Measurements from ENCODE around the gene VWA5B1. TPM values are rescaled to one million over a fixed set of nuclear protein-coding genes. Genes with fewer than 3 reads are reported as not detected.

Gene VWA5B1
- polyA plus RNA-seq, 1 donor (not counting 4 experiments of a cell fraction or from before 2014, with no cell fraction given) = not detected

- TF ChIP-seq CTCF (optimal IDR thresholded peaks at IDR 0.05 in 1 of 3, IDR thresholded peaks at IDR 0.05 in 1 of 3, conservative IDR thresholded peaks at IDR 0.05 in 1 of 3; ENCODE audit: extremely low read depth in 1 of 3, insufficient read depth in 2 of 3, low read length in 3 of 3) (no peak), EZH2 (IDR thresholded peaks at IDR 0.05; ENCODE audit: low read length) (no peak)
- no peak for FAIRE-seq
- no peak overlapping the region for H3K27ac ChIP-seq (ENCODE audit: control insufficient read depth, insufficient read depth, low read length)
- DNase-seq (ENCODE audit: low read depth, low spot score) = no peak
- H3K27me3 ChIP-seq (ENCODE audit: control insufficient read depth, extremely low read depth, insufficient read depth, low read length) = no peaks in the 10 kb centered on the region
- H3K4me3 ChIP-seq (ENCODE audit: control insufficient read depth in 2 of 3, extremely low read depth in 1 of 3, insufficient read depth in 2 of 3, low read depth in 1 of 3, low read length in 3 of 3) = no peak overlapping the region
- no peak overlapping the region for H2AFZ ChIP-seq (ENCODE audit: control insufficient read depth, low read length)
- no peaks in the 10 kb centered on the region for H3K9me1 ChIP-seq (ENCODE audit: control insufficient read depth, extremely low read depth, insufficient read depth, low read length)
- dilution Hi-C loops (cut with MboI; ENCODE audit: extremely low pct_ligation_motif_present, low sequenced_read_pairs) = no loop called here
- H4K20me1 ChIP-seq (ENCODE audit: control insufficient read depth, extremely low read depth, insufficient read depth, low read length) = no peaks in the 10 kb centered on the region
- peaks cover 29% of the 10 kb centered on the region for H3K4me1 ChIP-seq (ENCODE audit: control insufficient read depth, extremely low read depth, insufficient read depth, low read length)
- H3K4me2 ChIP-seq (ENCODE audit: control insufficient read depth, extremely low read depth, insufficient read depth, low read depth, low read length) = no peak overlapping the region
- H3K79me2 ChIP-seq (ENCODE audit: control insufficient read depth, insufficient read depth, low read length) = no peaks in the 10 kb centered on the region
- H3K9ac ChIP-seq (ENCODE audit: control insufficient read depth, extremely low read depth, insufficient read depth, low read length) = no peak overlapping the region
- no peaks in the 10 kb centered on the region for H3K9me3 ChIP-seq (ENCODE audit: control insufficient read depth, low read depth, low read length)
- H3K36me3 ChIP-seq (ENCODE audit: control insufficient read depth in 2 of 2, extremely low read depth in 1 of 2, insufficient read depth in 2 of 2, low read length in 2 of 2) = no peaks in the 10 kb centered on the region
Observed at GRCh38 chr1:20354610-20355009, 63.9 kb downstream of the VWA5B1 start.

GRCh38 chr1:20355101-20355827 lies 64.6 kb downstream of the VWA5B1 start:
- Histone ChIP-seq H3K9me1 (ENCODE audit: control insufficient read depth, extremely low read depth, insufficient read depth, low read length) (no peaks in the 10 kb centered on the region), H3K4me2 (ENCODE audit: control insufficient read depth, extremely low read depth, insufficient read depth, low read depth, low read length) (peak overlapping the region; percentile 55), H2AFZ (ENCODE audit: control insufficient read depth, low read length) (no peak overlapping the region)

More at GRCh38 chr1:20355101-20355827, 64.6 kb downstream of the VWA5B1 start:
- TF ChIP-seq CTCF (optimal IDR thresholded peaks at IDR 0.05 in 1 of 3, IDR thresholded peaks at IDR 0.05 in 1 of 3, conservative IDR thresholded peaks at IDR 0.05 in 1 of 3; ENCODE audit: extremely low read depth in 1 of 3, insufficient read depth in 2 of 3, low read length in 3 of 3) (no peak), EZH2 (IDR thresholded peaks at IDR 0.05; ENCODE audit: low read length) (no peak)
- H3K9ac ChIP-seq (ENCODE audit: control insufficient read depth, extremely low read depth, insufficient read depth, low read length) = no peak overlapping the region
- H3K27me3 ChIP-seq (ENCODE audit: control insufficient read depth, extremely low read depth, insufficient read depth, low read length) = no peaks in the 10 kb centered on the region
- dilution Hi-C loops (cut with MboI; ENCODE audit: extremely low pct_ligation_motif_present, low sequenced_read_pairs) = no loop called here
- no peak for FAIRE-seq
- no peak overlapping the region for H3K4me3 ChIP-seq (ENCODE audit: control insufficient read depth in 2 of 3, extremely low read depth in 1 of 3, insufficient read depth in 2 of 3, low read depth in 1 of 3, low read length in 3 of 3)
- DNase-seq (ENCODE audit: low read depth, low spot score) = no peak
- H3K36me3 ChIP-seq (ENCODE audit: control insufficient read depth in 2 of 2, extremely low read depth in 1 of 2, insufficient read depth in 2 of 2, low read length in 2 of 2) = no peaks in the 10 kb centered on the region
- H4K20me1 ChIP-seq (ENCODE audit: control insufficient read depth, extremely low read depth, insufficient read depth, low read length) = no peaks in the 10 kb centered on the region
- no peak overlapping the region for H3K27ac ChIP-seq (ENCODE audit: control insufficient read depth, insufficient read depth, low read length)
- H3K4me1 ChIP-seq (ENCODE audit: control insufficient read depth, extremely low read depth, insufficient read depth, low read length) = peaks cover 29% of the 10 kb centered on the region
- H3K79me2 ChIP-seq (ENCODE audit: control insufficient read depth, insufficient read depth, low read length) = no peaks in the 10 kb centered on the region
- H3K9me3 ChIP-seq (ENCODE audit: control insufficient read depth, low read depth, low read length) = no peaks in the 10 kb centered on the region

All from keratinocyte (primary cell).